NCI-H1436 treated with DMSO at 0.1 percent for 48 hours (cell line): ENCODE data around the gene SYNPR.

Source experiments
- DNase-seq: peaks from one replicate; lab custom pipeline; 2025; lab: John Stamatoyannopoulos, UW

Gene SYNPR

GRCh38 chr3:63304421-63304820, 26.3 kb downstream of the SYNPR start:
- DNase-seq: no peak

GRCh38 chr3:63308072-63308471, 30.0 kb downstream of the SYNPR start:
- no peak for DNase-seq

- no peak for DNase-seq
Measured at GRCh38 chr3:63309768-63310167, 31.7 kb downstream of the SYNPR start.

- DNase-seq: no peak
Measured at GRCh38 chr3:63323766-63324165, 45.7 kb downstream of the SYNPR start.

- DNase-seq: no peak
Measured at GRCh38 chr3:63324621-63325020, 46.5 kb downstream of the SYNPR start.

GRCh38 chr3:63325386-63325785, 47.3 kb downstream of the SYNPR start:
- DNase-seq: no peak

GRCh38 chr3:63328365-63328764, 50.3 kb downstream of the SYNPR start:
- no peak for DNase-seq

- DNase-seq: no peak
Measured at GRCh38 chr3:63331520-63331919, 53.4 kb downstream of the SYNPR start.

- no peak for DNase-seq
Measured at GRCh38 chr3:63333815-63334214, 55.7 kb downstream of the SYNPR start.

GRCh38 chr3:63338351-63338750, 60.2 kb downstream of the SYNPR start:
- DNase-seq: no peak

GRCh38 chr3:63343674-63344073, 65.6 kb downstream of the SYNPR start:
- DNase-seq: peak; percentile 84

- no peak for DNase-seq
Measured at GRCh38 chr3:63344661-63345060, 66.6 kb downstream of the SYNPR start.

GRCh38 chr3:63349583-63350573, 71.8 kb downstream of the SYNPR start:
- DNase-seq: no peak

GRCh38 chr3:63351159-63352007, 73.3 kb downstream of the SYNPR start:
- no peak for DNase-seq

- DNase-seq: no peak
Measured at GRCh38 chr3:63352008-63352279, 73.8 kb downstream of the SYNPR start.

GRCh38 chr3:63353383-63353782, 75.3 kb downstream of the SYNPR start:
- no peak for DNase-seq

GRCh38 chr3:63354160-63354559, 76.1 kb downstream of the SYNPR start:
- no peak for DNase-seq

- DNase-seq: no peak
Measured at GRCh38 chr3:63355809-63356208, 77.7 kb downstream of the SYNPR start.

- no peak for DNase-seq
Measured at GRCh38 chr3:63364495-63364894, 86.4 kb downstream of the SYNPR start.

GRCh38 chr3:63364910-63365309, 86.8 kb downstream of the SYNPR start:
- no peak for DNase-seq

- DNase-seq: no peak
Measured at GRCh38 chr3:63365671-63366070, 87.6 kb downstream of the SYNPR start.

GRCh38 chr3:63370094-63370493, 92.0 kb downstream of the SYNPR start:
- no peak for DNase-seq

GRCh38 chr3:63383040-63383439, 104.9 kb downstream of the SYNPR start:
- no peak for DNase-seq
